T-cell (primary cell): Measurements from ENCODE around the gene COL1A2. TPM values are rescaled to one million over a fixed set of nuclear protein-coding genes. Genes with fewer than 3 reads are reported as not detected.

Experiments
- ATAC-seq, 4 experiments: fragments of 200-7000 bp in 3 of 4; fragments of 150-1000 bp in 1 of 4; cut with Tn5 transposase; replicated peaks in 1 of 4; 1 replicate in 3 of 4; 2 replicates in 1 of 4; pipeline ENCODE4 v1.10.0; 2021; ENCODE audit warnings: moderate library complexity in 3 of 4, mild to moderate bottlenecking in 2 of 4, moderate number of reproducible peaks in 1 of 4
- CTCF ChIA-PET, 2 donors: fragments of 300-600 bp; sonication (Branson Sonifier 250); formaldehyde crosslinking; loops; one replicate each; lab custom pipeline; 2022; ENCODE audit warnings: antibody characterized with exemption in 2 of 2; lab: Charles Lee
- POLR2A ChIA-PET, 2 donors: fragments of 300-600 bp; sonication (Branson Sonifier 250); formaldehyde crosslinking; loops; one replicate each; lab custom pipeline; 2022; ENCODE audit warnings: antibody characterized with exemption in 2 of 2; lab: Charles Lee
- DNase-seq, 35 experiments: peaks; one replicate each; pipeline versions ENCODE4 v3.0.0 to v3.0.0-alpha.2; 2013 to 2023
- H3K27ac ChIP-seq: one replicate; pipeline ENCODE4 v1.5.1; 2013; ENCODE audit warnings: low read length
- H3K27me3 ChIP-seq, 2 experiments: replicated peaks in 1 of 2; 1 replicate in 1 of 2; 2 replicates in 1 of 2; pipeline versions ENCODE4 v1.6.1 to v1.7.0; 2013; ENCODE audit warnings: low read length in 1 of 2, mixed read lengths in 1 of 2; ENCODE audit not compliant: control insufficient read depth in 2 of 2, insufficient read depth in 2 of 2; ENCODE audit errors: extremely low read depth in 1 of 2
- H3K36me3 ChIP-seq, 2 donors: 1 replicate in 1 of 2; 2 replicates in 1 of 2; pipeline versions ENCODE4 v1.6.1 to v1.7.0; 2013; ENCODE audit warnings: low read length in 1 of 2; ENCODE audit not compliant: control insufficient read depth in 2 of 2, insufficient read depth in 1 of 2; ENCODE audit errors: extremely low read depth in 1 of 2
- H3K4me1 ChIP-seq, 2 experiments: 1 replicate in 1 of 2; 2 replicates in 1 of 2; pipeline versions ENCODE4 v1.6.1 to v1.7.0; 2013; ENCODE audit warnings: low read length in 2 of 2, mixed read lengths in 1 of 2; ENCODE audit not compliant: insufficient read depth in 2 of 2, control insufficient read depth in 1 of 2; ENCODE audit errors: extremely low read depth in 1 of 2
- H3K4me3 ChIP-seq, 2 donors: 1 replicate in 1 of 2; 2 replicates in 1 of 2; pipeline versions ENCODE4 v1.5.1 to v1.7.0; 2013; ENCODE audit warnings: mild to moderate bottlenecking in 2 of 2, low read length in 1 of 2, moderate library complexity in 1 of 2; ENCODE audit not compliant: control insufficient read depth in 1 of 2; ENCODE audit errors: extremely low read depth in 1 of 2
- H3K9me3 ChIP-seq: 2 replicates; pipeline ENCODE4 v1.7.0; 2013
- H3K27ac Mint-ChIP-seq, 2 donors: one replicate each; pipeline ENCODE4 v1.8.0; 2020 to 2021; ENCODE audit warnings: mild to moderate bottlenecking in 2 of 2, mixed read lengths in 2 of 2
- H3K27me3 Mint-ChIP-seq, 2 donors: one replicate each; pipeline ENCODE4 v1.8.0; 2021 to 2022; ENCODE audit warnings: mixed read lengths in 2 of 2
- H3K36me3 Mint-ChIP-seq: one replicate; pipeline ENCODE4 v1.8.0; 2021; ENCODE audit warnings: mixed read lengths
- H3K4me1 Mint-ChIP-seq, 3 donors: one replicate each; pipeline ENCODE4 v1.8.0; 2020 to 2022; ENCODE audit warnings: mixed read lengths in 3 of 3, mild to moderate bottlenecking in 1 of 3
- H3K4me3 Mint-ChIP-seq, 3 donors: one replicate each; pipeline ENCODE4 v1.8.0; 2020 to 2022; ENCODE audit warnings: mild to moderate bottlenecking in 3 of 3, mixed read lengths in 3 of 3, moderate library complexity in 3 of 3
- H3K9me3 Mint-ChIP-seq, 3 donors: one replicate each; pipeline ENCODE4 v1.8.0; 2020 to 2022; ENCODE audit warnings: mixed read lengths in 3 of 3
- WGBS: methylation state at CpG from one replicate; pipeline ENCODE4 v1.1.5; 2013; ENCODE audit warnings: missing lambda C conversion rate; ENCODE audit not compliant: insufficient coverage; 5-methylcytosine and 5-hydroxymethylcytosine counted together
- total RNA-seq, 35 experiments: library from RNA in 6 of 35; stranded (reverse) in 6 of 35; fragments of 120-200 nt in 1 of 35; gene quantifications; one replicate each; pipeline versions ENCODE4 v1.2.1 to v1.2.4 and lab custom pipeline; 2013 to 2026

COL1A2 gene
- total RNA-seq, 5 donors from 2014 or later (not counting 1 experiment from before 2014, with no cell fraction given): 2.5 to 4.7 (median 3.1) TPM; not detected in 2

- Histone ChIP-seq H3K4me3 (no peak overlapping the region), H3K27ac (no peak overlapping the region), H3K27me3 (no peaks in the 10 kb centered on the region), H3K4me1 (no peaks in the 10 kb centered on the region), H3K9me3 (no peaks in the 10 kb centered on the region), H3K36me3 (no peaks in the 10 kb centered on the region)
- POLR2A ChIA-PET: no interaction called here
- no peak for DNase-seq
- H3K27ac Mint-ChIP-seq: no peak overlapping the region
- no peaks in the 10 kb centered on the region for H3K4me1 Mint-ChIP-seq
- H3K9me3 Mint-ChIP-seq: no peaks in the 10 kb centered on the region
- WGBS: 83% methylated on average over 2 of the region's 2 CpGs
- no peak for ATAC-seq
- peaks cover 5 to 6% of the 10 kb centered on the region in 2 donors for H3K27me3 Mint-ChIP-seq
- CTCF ChIA-PET: interaction anchor here in 1 of 2 donors (1.2 kb wide), 1 partner anchor 1024 kb away, joined by 3 read pairs; no protein-coding TSS in a partner anchor
- no peak overlapping the region for H3K4me3 Mint-ChIP-seq
- no peaks in the 10 kb centered on the region for H3K36me3 Mint-ChIP-seq
These were observed 59.2 kb downstream of the COL1A2 start for GRCh38 chr7:94453898-94454297.

GRCh38 chr7:94458041-94458440 lies 63.3 kb downstream of the COL1A2 start:
- Mint-ChIP-seq H3K36me3 (no peaks in the 10 kb centered on the region), H3K4me3 (no peak overlapping the region), H3K27me3 (peaks cover 0 to 6% of the 10 kb centered on the region in 2 donors), H3K27ac (no peak overlapping the region), H3K9me3 (no peaks in the 10 kb centered on the region), H3K4me1 (no peaks in the 10 kb centered on the region)
- no peak overlapping the region for H3K4me3 ChIP-seq
- no CpG with 5 or more reads among the region's 4 CpGs for WGBS
- ChIA-PET CTCF (no interaction called here), POLR2A (no interaction called here)
- ATAC-seq (no peak), DNase-seq (no peak)
- H3K36me3 ChIP-seq: no peaks in the 10 kb centered on the region
- no peaks in the 10 kb centered on the region for H3K9me3 ChIP-seq
- no peak overlapping the region for H3K27ac ChIP-seq
- H3K27me3 ChIP-seq: no peaks in the 10 kb centered on the region
- no peaks in the 10 kb centered on the region for H3K4me1 ChIP-seq

GRCh38 chr7:94466516-94466915 lies 71.8 kb downstream of the COL1A2 start:
- no peak overlapping the region for H3K4me3 ChIP-seq
- ATAC-seq: no peak
- H3K27me3 Mint-ChIP-seq: peaks cover 5 to 8% of the 10 kb centered on the region in 2 donors
- ChIA-PET CTCF (no interaction called here), POLR2A (no interaction called here)
- no peak for DNase-seq
- no peak overlapping the region for H3K4me3 Mint-ChIP-seq
- no CpG with 5 or more reads among the region's 1 CpG for WGBS
- H3K4me1 Mint-ChIP-seq: no peaks in the 10 kb centered on the region
- no peaks in the 10 kb centered on the region for H3K4me1 ChIP-seq
- no peaks in the 10 kb centered on the region for H3K36me3 Mint-ChIP-seq
- peaks cover 6% of the 10 kb centered on the region in 3 donors for H3K9me3 Mint-ChIP-seq
- no peak overlapping the region for H3K27ac Mint-ChIP-seq
- no peak overlapping the region for H3K27ac ChIP-seq
- H3K27me3 ChIP-seq: peaks cover 0 to 2% of the 10 kb centered on the region in 2 experiments
- no peaks in the 10 kb centered on the region for H3K36me3 ChIP-seq
- no peaks in the 10 kb centered on the region for H3K9me3 ChIP-seq

- ChIA-PET CTCF (interaction anchor here in 1 of 2 donors (0.6 kb wide), 1 partner anchor 34 kb away, joined by 4 read pairs; no protein-coding TSS in a partner anchor), POLR2A (interaction anchor here in 1 of 2 donors (0.7 kb wide), 1 partner anchor 80 kb away, joined by 4 read pairs; no protein-coding TSS in a partner anchor)
- H3K36me3 ChIP-seq: no peaks in the 10 kb centered on the region
- 83% methylated on average over 2 of the region's 2 CpGs for WGBS
- H3K27me3 ChIP-seq: peaks cover 0 to 2% of the 10 kb centered on the region in 2 experiments
- H3K27ac ChIP-seq: no peak overlapping the region
- peaks cover 8 to 9% (median 9%) of the 10 kb centered on the region in 3 donors for H3K9me3 Mint-ChIP-seq
- no peaks in the 10 kb centered on the region for H3K4me1 Mint-ChIP-seq
- no peak overlapping the region for H3K27ac Mint-ChIP-seq
- no peaks in the 10 kb centered on the region for H3K36me3 Mint-ChIP-seq
- no peak for DNase-seq
- no peaks in the 10 kb centered on the region for H3K4me1 ChIP-seq
- H3K9me3 ChIP-seq: peaks cover 3% of the 10 kb centered on the region
- no peak overlapping the region for H3K4me3 Mint-ChIP-seq
- ATAC-seq: no peak
- no peak overlapping the region for H3K4me3 ChIP-seq
- H3K27me3 Mint-ChIP-seq: peaks cover 5 to 17% of the 10 kb centered on the region in 2 donors
These were observed 76.9 kb downstream of the COL1A2 start for GRCh38 chr7:94471604-94472003.

GRCh38 chr7:94472608-94473007 lies 77.9 kb downstream of the COL1A2 start:
- H3K27ac ChIP-seq: no peak overlapping the region
- ChIA-PET CTCF (interaction anchor here in 1 of 2 donors (0.6 kb wide), 1 partner anchor 12 kb away, joined by 3 read pairs; no protein-coding TSS in a partner anchor), POLR2A (no interaction called here)
- no peaks in the 10 kb centered on the region for H3K4me1 ChIP-seq
- H3K27me3 ChIP-seq: peaks cover 0 to 2% of the 10 kb centered on the region in 2 experiments
- Mint-ChIP-seq H3K4me3 (no peak overlapping the region), H3K9me3 (peaks cover 8 to 9% (median 9%) of the 10 kb centered on the region in 3 donors), H3K27me3 (peaks cover 5 to 13% of the 10 kb centered on the region in 2 donors), H3K4me1 (no peaks in the 10 kb centered on the region), H3K36me3 (no peaks in the 10 kb centered on the region), H3K27ac (no peak overlapping the region)
- ATAC-seq (no peak), DNase-seq (no peak)
- no peak overlapping the region for H3K4me3 ChIP-seq
- no peaks in the 10 kb centered on the region for H3K36me3 ChIP-seq
- no CpG with 5 or more reads among the region's 1 CpG for WGBS
- H3K9me3 ChIP-seq: peaks cover 3% of the 10 kb centered on the region

- ATAC-seq (no peak), DNase-seq (no peak)
- Mint-ChIP-seq H3K4me1 (no peaks in the 10 kb centered on the region), H3K36me3 (no peaks in the 10 kb centered on the region), H3K4me3 (no peak overlapping the region), H3K9me3 (peaks cover 3 to 4% (median 4%) of the 10 kb centered on the region in 3 donors), H3K27ac (no peak overlapping the region), H3K27me3 (peaks cover 4 to 19% of the 10 kb centered on the region in 2 donors)
- Histone ChIP-seq H3K27me3 (no peaks in the 10 kb centered on the region), H3K27ac (no peak overlapping the region), H3K9me3 (peaks cover 3% of the 10 kb centered on the region), H3K36me3 (no peaks in the 10 kb centered on the region), H3K4me1 (no peaks in the 10 kb centered on the region), H3K4me3 (no peak overlapping the region)
- CTCF ChIA-PET: interaction anchor here in 1 of 2 donors (1.0 kb wide), 1 partner anchor 30 kb away, joined by 3 read pairs; no protein-coding TSS in a partner anchor
- POLR2A ChIA-PET: no interaction called here
- WGBS: no CpG with 5 or more reads among the region's 5 CpGs
These were observed 81.7 kb downstream of the COL1A2 start for GRCh38 chr7:94476251-94476840.
